Psoas muscle (tissue), 8 donors: ENCODE results near the gene PKD2. TPM values are rescaled to one million over a fixed set of nuclear protein-coding genes. Genes with fewer than 3 reads are reported as not detected.

Experiments
- ATAC-seq, 4 donors: fragments of 200-7000 bp; cut with Tn5 transposase; one replicate each; pipeline ENCODE4 v1.9.1; 2020; ENCODE audit warnings: moderate library complexity in 3 of 4, mild to moderate bottlenecking in 2 of 4
- DNase-seq, 2 donors: peaks; one replicate each; pipeline ENCODE4 v3.0.0-alpha.2; 2020
- H3K27ac ChIP-seq: fragments of 200-600 bp; one replicate; pipeline ENCODE4 v1.8.0; 2022
- H3K27me3 ChIP-seq, 3 donors: fragments of 200-600 bp in 1 of 3; one replicate each; pipeline versions ENCODE4 v1.6.1 to v1.8.0; 2013 to 2022; ENCODE audit warnings: low read length in 2 of 3, mild to moderate bottlenecking in 2 of 3, moderate library complexity in 1 of 3; ENCODE audit not compliant: insufficient read depth in 3 of 3
- H3K36me3 ChIP-seq, 2 donors: fragments of 200-600 bp in 1 of 2; one replicate each; pipeline versions ENCODE4 v1.6.1 to v1.8.0; 2013 to 2022; ENCODE audit warnings: low read depth in 1 of 2, mild to moderate bottlenecking in 1 of 2, moderate library complexity in 1 of 2; ENCODE audit not compliant: insufficient read depth in 1 of 2
- H3K4me1 ChIP-seq: fragments of 200-600 bp; one replicate; pipeline ENCODE4 v1.8.0; 2022
- H3K4me3 ChIP-seq: fragments of 200-600 bp; one replicate; pipeline ENCODE4 v1.8.0; 2022; ENCODE audit warnings: mild to moderate bottlenecking
- H3K9me3 ChIP-seq: fragments of 200-600 bp; one replicate; pipeline ENCODE4 v1.8.0; 2022
- CTCF ChIP-seq: fragments of 200-600 bp; IDR thresholded peaks from one replicate; pipeline ENCODE4 v1.8.0; 2022; ENCODE audit warnings: antibody characterized with exemption
- WGBS, 3 donors: extraction: QIAGEN DNeasy Blood & Tissue Kit; methylation state at CpG; one replicate each; pipeline versions ENCODE4 v1.1.6 to v1.1.7; 2013; 5-methylcytosine and 5-hydroxymethylcytosine counted together
- intact Hi-C, 2 donors: fragments of 100-400 bp; cut with DNase I; formaldehyde crosslinking; loops; one replicate each; pipeline versions ENCODE4 v1.11.0 to v1.14.2; 2022
- polyA plus RNA-seq, 3 donors: library from polyadenylated mRNA; stranded (reverse); fragments of 200-250 nt; gene quantifications; one replicate each; pipeline ENCODE4 v1.2.3, GENCODE V29; 2013
- total RNA-seq, 4 donors: library from RNA; stranded (reverse); fragmentation: NEBNext Ultra II Directional in 2 of 4; extraction: Animal tissue kit (Norgen Biotek cat#: 25700) in 2 of 4; gene quantifications; one replicate each; pipeline versions ENCODE4 v1.2.1 to v1.2.4, GENCODE V29; 2021 to 2023
- donor health status: healthy with polysubstance abuse.
- donor health status: DM: no; HTN: no; CAD: no; lungs with moderate emphysema.
- donor health status: Bipolar disorder and iron deficiency.
- donor health status: healthy.
- donor health status: DM: yes; HTN: yes; CAD: no.
- donor health status: DM: no; HTN: no; CAD: no.
- donor health status: DM: no; HTN: no; CAD: no.
- donor health status: DM: yes; HTN: yes; CAD: no.

Gene PKD2
- total and polyA plus RNA-seq, 7 donors = 2.1 to 8.3 (median 2.9) TPM

- Histone ChIP-seq H3K36me3 (peaks cover 0 to 33% of the 10 kb centered on the region in 2 donors), H3K9me3 (no peaks in the 10 kb centered on the region), H3K4me3 (no peak overlapping the region), H3K27me3 (no peaks in the 10 kb centered on the region), H3K27ac (no peak overlapping the region), H3K4me1 (peaks cover 2% of the 10 kb centered on the region)
- TF ChIP-seq CTCF = peak; percentile 70
- DNase-seq (no peak), ATAC-seq (peak; percentile 43 to 69 (median 54))
- intact Hi-C loops = loop anchor here (1.0 to 10.0 kb wide), 2 partner anchors 179 to 481 kb away; no protein-coding TSS in a partner anchor
Measured at GRCh38 chr4:88033309-88033708, 25.9 kb downstream of the PKD2 start.

- Histone ChIP-seq H3K4me1 (no peaks in the 10 kb centered on the region), H3K27me3 (no peaks in the 10 kb centered on the region), H3K9me3 (no peaks in the 10 kb centered on the region), H3K27ac (no peak overlapping the region), H3K4me3 (no peak overlapping the region), H3K36me3 (peaks cover 0 to 53% of the 10 kb centered on the region in 2 donors)
- intact Hi-C loops = loop anchor here (2.0 to 10.0 kb wide), 3 partner anchors 178 to 480 kb away; no protein-coding TSS in a partner anchor
- TF ChIP-seq CTCF = no peak
- WGBS, 3 donors = 94 to 99% (median 98%) methylated on average over 2 of the region's 2 CpGs
- DNase-seq = no peak
- no peak for ATAC-seq
Measured at GRCh38 chr4:88035292-88035691, 27.9 kb downstream of the PKD2 start.

GRCh38 chr4:88037447-88037846 lies 30.0 kb downstream of the PKD2 start:
- DNase-seq = no peak
- H3K9me3 ChIP-seq = no peaks in the 10 kb centered on the region
- no peak for TF ChIP-seq CTCF
- H3K27ac ChIP-seq = no peak overlapping the region
- 82 to 93% (median 88%) methylated on average over 1 of the region's 1 CpG for WGBS, 3 donors
- H3K36me3 ChIP-seq = peaks cover 7 to 64% of the 10 kb centered on the region in 2 donors
- intact Hi-C loops = loop anchor here (5.0 to 10.0 kb wide), 2 partner anchors 475 to 477 kb away; no protein-coding TSS in a partner anchor
- no peak overlapping the region for H3K4me3 ChIP-seq
- H3K27me3 ChIP-seq = no peaks in the 10 kb centered on the region
- no peaks in the 10 kb centered on the region for H3K4me1 ChIP-seq
- ATAC-seq = no peak

GRCh38 chr4:88037936-88038335 lies 30.5 kb downstream of the PKD2 start:
- Histone ChIP-seq H3K27me3 (no peaks in the 10 kb centered on the region), H3K36me3 (peaks cover 7 to 69% of the 10 kb centered on the region in 2 donors), H3K9me3 (no peaks in the 10 kb centered on the region), H3K4me3 (no peak overlapping the region), H3K4me1 (no peaks in the 10 kb centered on the region), H3K27ac (no peak overlapping the region)
- intact Hi-C loops = loop anchor here (5.0 to 10.0 kb wide), 2 partner anchors 474 to 477 kb away; no protein-coding TSS in a partner anchor
- ATAC-seq (no peak), DNase-seq (no peak)
- TF ChIP-seq CTCF = no peak
- 83 to 89% (median 87%) methylated on average over 4 of the region's 4 CpGs for WGBS, 3 donors

- intact Hi-C loops = no loop called here
- Histone ChIP-seq H3K4me3 (no peak overlapping the region), H3K27ac (no peak overlapping the region), H3K27me3 (no peaks in the 10 kb centered on the region), H3K4me1 (no peaks in the 10 kb centered on the region), H3K9me3 (no peaks in the 10 kb centered on the region), H3K36me3 (peaks cover 7 to 96% of the 10 kb centered on the region in 2 donors)
- ATAC-seq (no peak), DNase-seq (no peak)
- WGBS, 3 donors = 87 to 94% (median 91%) methylated on average over 3 of the region's 3 CpGs
- TF ChIP-seq CTCF = no peak
Measured at GRCh38 chr4:88040707-88041106, 33.3 kb downstream of the PKD2 start.
